ENCODE data around the gene TBC1D3B.
"Not testable (repeated sequence)": the region's sequence is repeated elsewhere in the genome, so short reads cannot be mapped to it uniquely, and the experiment has no call there.

Gene TBC1D3B

DNA sequence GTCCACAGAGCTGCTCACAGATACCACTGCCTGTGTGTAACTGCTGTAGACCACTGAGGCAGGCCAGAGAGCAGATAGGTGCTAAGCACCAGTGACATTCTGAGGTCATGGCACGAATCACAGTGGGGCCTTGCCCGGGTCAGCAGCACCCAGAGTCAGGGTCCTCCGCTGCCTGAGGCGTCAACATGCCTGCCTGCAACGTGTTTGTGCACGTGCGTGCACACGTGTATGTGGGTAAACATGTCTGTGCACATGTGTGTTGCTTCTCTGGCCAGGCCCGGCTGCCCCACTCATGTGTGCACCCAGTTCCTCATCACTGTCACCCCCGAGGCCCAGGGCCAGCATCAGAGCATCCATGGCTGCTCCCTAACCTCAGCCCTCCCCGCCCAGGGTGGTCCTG, at the start of gene TBC1D3B:
TSS of gene TBC1D3B (minus strand) at position 101 of the 400 bp plus-strand sequence. CDS start 1,586 bp downstream, outside the sequence.
- DNase-seq, result not testable (repeated sequence)

DNA sequence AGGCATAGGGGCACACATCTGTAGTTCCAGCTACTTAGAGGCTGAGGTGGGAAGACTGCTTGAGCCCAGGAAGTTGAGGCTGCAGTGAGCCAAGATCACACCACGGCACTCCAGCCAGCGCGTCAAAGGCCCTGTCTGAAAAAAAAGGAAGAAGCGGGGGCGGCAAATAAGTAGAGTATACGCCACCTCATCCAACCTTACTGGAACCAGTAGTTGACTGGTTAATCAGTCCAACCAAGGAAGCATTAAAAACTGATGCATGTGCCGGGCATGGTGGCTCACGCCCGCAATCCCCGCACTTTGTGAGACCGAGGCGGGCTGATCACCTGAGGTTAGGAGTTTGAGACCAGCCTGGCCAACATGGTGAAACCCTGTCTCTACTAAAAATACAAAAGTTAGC, 46.5 kb upstream of the TBC1D3B start:
- DNase-seq, result not testable (repeated sequence)

DNA sequence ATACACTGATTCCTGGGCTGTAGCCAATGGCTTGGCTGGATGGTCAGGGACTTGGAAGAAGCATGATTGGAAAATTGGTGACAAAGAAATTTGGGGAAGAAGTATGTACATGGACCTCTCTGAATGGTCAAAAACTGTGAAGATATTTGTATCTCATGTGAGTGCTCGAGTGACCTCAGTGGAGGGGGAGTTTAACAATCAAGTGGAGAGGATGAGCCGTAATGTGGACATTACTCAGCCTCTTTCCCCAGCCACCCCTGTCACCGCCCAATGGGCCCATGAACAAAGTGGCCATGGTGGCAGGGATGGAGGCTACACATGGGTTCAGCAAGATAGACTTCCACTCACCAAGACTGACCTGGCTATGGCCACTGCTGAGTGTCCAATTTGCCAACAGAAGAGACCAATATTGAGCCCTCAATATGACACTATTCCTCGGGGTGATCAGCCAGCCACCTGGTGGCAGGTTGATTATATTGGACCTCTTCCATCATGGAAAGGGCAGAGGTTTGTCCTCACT, 45.2 kb upstream of the TBC1D3B start:
- DNase-seq, result not testable (repeated sequence)

DNA sequence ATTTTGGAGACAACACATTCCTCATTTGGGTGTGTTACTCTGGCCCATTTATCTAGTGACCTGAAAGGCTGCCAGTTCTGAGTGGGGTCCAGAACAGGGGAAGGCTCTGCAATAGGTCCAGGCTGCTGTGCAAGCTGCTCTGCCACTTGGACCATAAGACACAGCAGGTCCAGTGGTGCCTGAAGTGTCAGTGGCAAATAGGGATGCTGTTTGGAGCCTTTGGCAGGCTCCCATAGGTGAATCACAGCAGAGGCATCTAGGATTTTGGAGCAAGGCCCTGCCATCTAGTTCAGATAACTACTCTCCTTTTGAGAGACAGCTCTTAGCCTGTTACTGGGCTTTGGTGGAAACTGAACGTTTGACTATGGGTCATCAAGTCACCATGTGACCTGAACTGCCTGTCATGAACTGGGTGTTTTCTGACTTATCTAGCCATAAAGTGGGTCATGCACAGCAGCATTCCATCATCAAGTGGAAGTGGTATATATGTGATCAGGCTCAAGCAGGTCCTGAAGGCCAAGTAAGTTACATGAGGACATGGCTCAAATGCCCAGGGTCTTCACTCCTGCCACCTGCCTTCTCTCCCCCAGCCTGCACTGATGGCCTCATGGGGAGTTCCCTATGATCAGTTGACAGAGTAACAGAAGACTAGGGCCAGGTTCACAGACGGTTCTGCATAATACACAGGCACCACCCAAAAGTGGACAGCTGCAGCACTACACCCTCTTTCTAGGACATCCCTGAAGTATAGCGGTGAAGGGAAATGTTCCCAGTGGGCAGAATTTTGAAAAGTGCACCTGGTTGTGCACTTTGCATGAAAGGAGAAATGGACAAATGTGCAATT, 44.5 kb upstream of the TBC1D3B start:
- not testable (repeated sequence) for DNase-seq

DNA sequence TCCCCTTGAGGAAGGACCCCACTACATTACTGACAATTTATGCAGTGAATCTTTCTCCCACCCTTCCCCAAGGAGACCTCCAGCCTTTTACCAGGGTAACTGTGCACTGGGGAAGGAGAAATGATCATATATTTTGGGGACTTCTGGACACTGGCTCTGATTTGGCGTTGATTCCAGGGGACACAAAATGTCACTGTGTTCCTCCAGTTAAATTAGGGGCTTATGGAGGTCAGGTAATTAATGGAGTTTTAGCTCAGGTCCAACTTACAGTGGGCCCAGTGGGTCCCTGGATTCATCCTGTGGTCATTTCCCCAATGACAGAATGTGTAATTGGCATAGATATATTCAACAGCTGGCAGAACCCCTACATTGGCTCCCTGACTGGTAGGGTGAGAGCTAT, 43.1 kb upstream of the TBC1D3B start:
- not testable (repeated sequence) for DNase-seq

DNA sequence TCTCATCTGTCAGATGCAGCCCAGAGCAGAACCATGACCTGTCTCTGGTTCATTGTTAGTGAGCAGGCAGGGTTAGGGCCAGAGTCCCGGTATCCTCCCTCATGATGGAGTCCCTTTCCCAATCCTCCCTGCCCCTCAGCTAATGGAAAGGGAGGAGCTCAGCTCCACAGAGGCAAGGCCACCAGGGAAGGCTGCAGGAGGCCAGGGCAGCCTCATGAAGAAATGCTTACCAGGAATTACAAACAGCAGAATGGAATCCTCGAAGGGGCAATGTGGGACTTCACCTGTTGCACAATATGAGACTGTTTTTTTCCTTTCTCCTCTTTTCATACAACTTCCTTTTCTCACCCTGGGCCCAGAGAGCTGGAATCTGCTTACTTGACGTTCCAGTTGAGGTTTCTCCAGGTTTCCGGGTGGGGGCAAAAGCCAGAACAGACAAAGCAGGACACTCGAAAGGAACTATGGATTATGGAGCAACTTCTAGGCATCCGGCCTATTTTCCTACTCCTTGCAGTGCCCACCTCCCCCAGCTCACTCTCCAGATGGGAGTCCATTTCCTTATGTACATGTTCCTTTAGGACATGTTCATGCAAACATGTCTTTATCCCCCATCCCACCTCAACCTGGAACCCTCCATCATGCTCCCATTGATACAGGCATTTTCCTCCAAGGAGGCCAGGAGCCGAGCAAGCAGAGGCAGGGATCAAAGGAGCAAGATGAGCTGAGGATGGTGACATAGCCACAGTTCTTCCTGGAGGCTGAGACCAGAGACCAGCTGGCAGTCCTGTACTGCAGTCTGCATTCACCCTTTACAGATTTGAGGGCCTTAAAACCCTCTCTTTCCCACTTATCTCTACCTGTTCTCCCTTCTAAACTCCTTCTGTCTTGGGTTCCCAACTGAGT, 39.2 kb upstream of the TBC1D3B start:
- DNase-seq, result not testable (repeated sequence)

DNA sequence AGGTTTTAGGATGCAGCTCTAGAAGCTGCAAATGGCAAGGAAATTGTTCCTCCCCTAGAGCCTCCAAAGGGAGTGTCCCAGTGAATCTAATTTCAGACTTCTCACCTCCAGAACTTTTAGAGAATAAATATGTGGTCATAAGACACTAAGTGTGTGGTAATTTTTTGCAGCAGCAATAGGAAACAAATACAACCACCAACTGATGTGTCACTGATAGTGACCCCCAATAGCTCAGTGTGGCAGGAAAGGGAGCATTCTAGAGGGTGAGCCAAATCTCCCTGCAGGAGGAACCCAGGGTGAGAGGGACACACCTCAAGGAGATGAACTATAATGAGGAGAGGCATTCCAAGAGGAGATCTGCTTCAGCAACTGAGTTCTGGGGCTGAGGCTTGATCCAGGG, 38.5 kb upstream of the TBC1D3B start:
- DNase-seq, result no peak

DNA sequence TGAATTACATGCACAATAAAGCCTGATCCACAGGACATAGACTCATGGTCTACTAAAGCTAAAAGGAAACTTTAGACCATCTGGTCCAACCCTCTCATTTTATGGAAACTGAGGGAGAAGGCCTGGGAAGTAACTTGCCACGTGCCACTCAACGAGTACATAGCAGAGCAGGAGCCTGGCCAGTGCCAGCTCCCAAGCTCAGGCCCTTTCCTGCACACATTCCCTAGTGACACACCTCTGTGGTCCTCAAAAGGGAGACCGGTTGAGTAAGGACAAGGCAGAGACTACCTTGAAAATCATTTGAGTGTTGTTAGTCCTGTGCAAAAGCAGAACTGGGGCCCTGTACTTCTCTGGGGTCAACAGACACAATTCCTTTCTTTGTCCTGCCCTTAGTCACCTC, 37.3 kb upstream of the TBC1D3B start:
- no peak for DNase-seq

DNA sequence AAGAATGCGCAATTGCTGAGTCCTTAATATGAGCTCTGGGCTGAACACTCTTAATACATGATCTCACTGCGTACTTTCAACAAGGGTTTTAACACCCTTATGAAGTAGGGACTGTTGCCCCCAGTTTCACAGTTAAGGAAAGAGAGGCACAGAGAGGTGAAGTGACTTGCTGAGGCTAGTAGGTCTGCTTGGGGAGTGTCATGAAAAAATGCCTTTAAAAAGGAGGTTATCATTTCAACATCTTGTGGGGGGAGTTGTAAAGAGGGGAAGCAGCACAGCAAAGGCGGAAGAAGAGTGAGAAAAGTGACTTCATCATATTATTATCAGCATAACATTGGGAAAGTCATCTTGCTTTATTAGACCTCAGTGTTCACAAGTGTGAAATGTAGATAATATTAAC, 36.5 kb upstream of the TBC1D3B start:
- no peak for DNase-seq

DNA sequence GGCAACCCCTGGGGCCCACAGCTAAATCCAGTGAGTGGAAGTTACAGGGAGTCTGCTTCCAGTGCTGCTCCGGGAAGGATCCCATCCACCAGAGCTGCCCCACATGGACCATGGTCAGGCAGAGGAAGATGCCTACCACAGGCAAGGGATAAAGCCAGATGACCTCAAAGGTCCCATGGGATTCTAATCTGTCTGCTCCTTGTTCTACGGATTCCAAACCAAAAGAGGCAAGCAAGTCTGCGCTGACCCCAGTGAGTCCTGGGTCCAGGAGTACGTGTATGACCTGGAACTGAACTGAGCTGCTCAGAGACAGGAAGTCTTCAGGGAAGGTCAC, 35.8 kb upstream of the TBC1D3B start:
- no peak for DNase-seq

DNA sequence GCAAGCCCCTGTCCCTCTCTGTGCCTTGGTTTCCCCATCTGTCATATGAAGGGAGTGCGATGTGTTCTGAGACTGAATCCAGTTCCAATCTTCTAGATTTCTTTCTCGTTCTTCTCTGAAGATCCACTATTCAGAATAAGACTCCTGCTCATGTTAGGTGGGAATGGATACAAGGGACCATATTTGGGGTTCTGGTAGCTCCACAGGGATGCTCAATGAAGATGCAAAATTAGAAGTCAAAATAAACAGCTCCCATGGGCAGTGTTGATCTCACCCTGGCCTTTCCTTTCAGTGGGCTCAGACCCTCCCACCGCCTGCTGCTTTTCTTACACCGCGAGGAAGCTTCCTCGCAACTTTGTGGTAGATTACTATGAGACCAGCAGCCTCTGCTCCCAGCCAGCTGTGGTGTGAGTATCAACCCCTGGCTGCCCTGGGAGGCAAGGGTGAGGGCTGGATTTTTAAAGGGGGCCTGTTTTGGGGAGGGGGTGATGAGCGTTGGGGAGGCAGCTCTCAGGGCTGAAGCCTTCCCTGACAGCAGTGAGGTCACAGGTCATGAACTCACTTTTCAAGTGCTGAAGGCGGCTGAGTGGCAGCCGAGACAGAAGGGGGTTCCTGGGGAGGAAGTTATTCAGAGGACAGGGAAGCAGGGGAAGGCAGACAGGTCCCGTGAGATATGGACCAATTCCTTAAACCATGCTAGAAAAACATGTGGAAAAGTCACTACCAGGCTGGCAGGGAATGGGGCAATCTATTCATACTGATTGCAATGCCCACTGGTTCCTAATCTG, 35.2 kb upstream of the TBC1D3B start:
- DNase-seq, result not testable (repeated sequence)

DNA sequence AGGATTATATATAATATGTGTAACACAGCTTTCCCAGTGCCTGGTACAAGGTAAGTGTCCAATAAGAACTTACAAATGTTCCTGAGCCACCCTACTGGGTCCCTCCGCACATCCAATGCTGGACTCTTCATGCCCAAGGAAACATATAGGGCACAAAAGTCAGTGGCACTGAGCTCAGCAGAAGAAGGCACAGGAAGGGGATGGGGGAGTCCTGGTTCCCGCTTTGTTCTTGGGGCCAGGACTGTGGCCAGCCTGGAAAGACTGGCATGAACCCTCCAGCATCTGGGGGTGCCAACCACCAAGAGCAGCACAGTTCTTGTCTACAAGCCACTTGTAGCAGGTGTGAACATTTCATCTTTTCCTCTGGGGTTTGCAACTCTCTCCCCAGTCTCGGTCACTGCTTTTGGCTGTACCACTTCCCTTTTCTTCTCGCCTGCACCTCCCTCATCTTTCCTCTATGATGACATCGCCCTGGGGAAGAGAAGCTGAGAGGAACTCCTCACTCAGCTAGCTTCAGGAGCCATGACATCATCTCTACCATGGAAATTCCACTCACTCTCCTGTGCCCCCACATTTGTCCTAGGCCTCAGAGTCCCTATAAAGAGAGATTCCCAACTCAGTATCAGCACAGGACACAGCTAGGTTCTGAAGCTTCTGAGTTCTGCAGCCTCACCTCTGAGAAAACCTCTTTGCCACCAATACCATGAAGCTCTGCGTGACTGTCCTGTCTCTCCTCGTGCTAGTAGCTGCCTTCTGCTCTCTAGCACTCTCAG, 34.2 kb upstream of the TBC1D3B start, which contains the start of gene CCL4L2:
TSS of gene CCL4L2 (plus strand) at position 625 of the 773 bp plus-strand sequence.
- DNase-seq, result not testable (repeated sequence)

DNA sequence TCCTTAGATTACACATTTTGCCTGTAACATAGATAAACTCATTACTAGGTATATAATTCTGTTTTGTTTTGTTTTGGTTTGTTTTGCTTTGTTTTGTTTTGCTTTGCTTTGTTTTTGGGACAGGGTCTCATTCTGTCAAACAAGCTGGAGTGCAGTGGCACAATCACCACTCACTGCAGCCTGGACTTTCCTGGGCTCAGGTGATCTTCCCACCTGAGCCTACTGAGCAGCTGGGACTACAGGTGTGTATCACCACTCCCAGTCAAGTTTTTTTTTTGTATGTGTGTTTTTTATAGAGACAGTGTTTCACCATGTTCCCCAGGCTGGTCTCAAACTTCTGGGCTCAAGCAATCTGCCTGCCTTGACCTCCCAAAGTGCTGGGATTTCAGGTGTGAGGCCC, 33.1 kb upstream of the TBC1D3B start:
- no peak for DNase-seq

DNA sequence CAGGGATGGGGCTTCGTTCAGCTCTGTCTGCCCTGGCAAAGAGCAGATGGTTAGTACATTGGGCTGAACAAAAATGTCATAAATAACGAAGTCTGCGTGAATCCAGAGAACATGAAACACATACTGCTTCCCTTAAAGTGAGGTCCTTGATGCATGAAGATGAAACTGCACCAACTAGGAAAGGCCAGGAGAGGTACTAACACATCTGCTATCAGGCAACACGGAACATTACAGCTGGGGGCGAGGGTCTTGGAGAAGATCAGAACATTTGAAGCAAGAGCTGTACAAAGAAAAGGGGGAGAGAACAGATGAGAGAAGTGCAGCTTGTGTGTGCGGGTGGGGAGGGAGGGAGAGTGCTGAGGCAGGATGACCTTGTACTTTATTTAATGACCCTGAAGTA, 30.9 kb upstream of the TBC1D3B start:
- not testable (repeated sequence) for DNase-seq

DNA sequence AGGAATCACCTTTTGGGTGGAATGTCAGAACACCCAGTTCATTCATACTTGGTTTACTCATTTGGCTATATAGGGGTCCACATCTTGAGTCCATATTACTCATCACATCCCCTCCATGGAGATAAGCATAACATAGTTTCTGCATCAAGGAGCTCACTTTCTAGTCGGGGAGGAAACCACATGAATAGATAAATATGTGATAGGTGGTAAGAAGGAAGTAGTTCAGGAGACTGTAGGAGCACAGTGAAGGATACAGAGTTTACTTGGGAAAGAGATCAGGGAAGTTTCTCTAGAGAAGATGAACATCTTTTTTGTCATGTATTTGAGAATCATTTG, 30.0 kb upstream of the TBC1D3B start:
- not testable (repeated sequence) for DNase-seq

DNA sequence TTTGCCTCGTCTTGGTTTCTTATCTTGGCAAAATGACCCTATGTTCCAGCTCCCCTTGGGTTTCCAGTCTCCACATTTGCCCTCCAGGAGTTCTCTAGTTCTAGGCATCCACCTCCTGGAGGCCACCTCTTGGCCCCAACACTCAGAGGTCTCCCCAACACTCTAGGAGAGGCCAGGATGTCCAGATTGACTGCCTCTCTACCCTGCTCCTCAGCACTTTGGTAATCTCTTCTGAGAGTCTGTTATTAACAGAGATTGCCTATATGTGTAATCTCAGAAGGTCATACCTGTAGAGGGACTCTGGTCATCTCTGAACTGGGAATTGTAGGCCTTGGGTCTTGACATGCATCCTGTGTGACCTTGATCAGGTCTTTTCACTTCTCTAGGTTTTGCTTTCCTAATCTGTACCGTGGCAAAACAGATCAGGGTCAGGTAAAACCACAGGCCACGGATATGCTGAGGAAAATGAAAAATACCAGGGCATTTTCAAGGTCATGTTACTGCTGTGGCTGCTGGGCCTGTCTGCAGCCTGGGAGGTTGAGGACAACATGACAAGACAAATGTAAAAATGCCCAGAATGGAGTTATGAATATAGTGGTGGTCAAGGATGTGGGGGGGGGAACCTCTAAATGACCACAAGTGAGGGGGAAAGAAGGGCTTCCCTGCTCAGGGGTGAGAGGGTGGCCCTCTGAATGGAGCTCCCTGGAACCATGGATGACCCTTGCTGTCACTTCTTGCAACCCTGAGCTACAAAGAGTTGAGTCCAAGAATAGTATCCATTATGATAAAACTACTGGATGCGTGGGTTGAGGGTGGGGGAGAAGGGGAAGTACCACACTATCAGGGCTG, 29.4 kb upstream of the TBC1D3B start:
- no peak for DNase-seq

DNA sequence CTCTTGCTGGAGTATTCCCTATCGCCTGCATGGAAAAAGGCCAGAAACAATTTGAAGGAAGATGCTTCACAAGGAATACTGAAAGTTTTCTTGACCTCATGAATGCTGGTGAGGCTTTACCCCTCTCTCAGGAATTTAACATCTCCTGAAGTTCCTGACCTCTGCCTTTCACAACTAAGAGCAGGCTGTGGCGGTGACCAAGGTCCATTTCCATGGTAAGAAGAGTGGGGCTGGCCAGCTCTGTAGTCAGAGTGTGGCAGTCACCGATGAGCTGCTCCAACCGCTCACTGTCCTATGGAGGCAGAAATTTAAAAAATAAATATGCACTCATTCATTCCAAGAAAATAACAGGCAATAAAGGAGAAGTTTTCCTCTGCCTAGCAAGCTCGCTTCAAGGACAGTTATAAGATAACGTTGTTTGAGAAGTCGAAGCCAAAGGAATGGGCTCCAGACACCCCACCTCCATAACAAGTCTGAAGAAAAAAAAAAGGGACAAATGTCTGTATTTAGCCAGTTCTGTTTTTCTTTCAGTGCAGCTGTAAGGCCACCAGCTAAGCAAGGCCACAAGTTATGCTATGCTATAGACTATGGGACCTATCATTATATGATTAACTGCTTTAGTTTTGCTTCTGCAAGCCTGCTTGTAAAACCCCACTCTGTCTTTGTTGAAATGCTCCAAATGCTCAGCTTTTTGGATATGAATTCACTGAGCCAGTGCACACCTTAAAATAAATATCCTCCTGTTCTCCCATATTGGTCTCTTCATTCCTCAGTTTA, 28.5 kb upstream of the TBC1D3B start:
- DNase-seq, result no peak

DNA sequence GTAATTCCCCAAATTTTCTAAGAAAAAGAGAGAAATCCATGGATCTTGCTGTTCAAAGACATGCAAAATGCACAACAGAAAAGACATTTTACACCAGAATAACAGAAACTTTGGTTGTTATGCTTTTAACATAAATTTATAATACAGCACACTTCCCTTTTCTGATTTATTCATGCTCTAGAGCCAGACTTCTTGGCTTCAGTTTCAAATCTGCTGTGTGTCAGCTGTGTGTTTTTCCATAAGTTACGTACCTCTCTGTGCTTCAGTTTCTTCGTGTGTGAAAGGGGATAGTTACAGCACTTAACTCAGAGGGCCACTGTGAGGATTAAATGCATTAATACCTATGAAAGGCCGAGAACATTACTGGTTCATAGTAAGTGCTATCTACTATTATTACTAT, 26.9 kb upstream of the TBC1D3B start:
- DNase-seq, result no peak

DNA sequence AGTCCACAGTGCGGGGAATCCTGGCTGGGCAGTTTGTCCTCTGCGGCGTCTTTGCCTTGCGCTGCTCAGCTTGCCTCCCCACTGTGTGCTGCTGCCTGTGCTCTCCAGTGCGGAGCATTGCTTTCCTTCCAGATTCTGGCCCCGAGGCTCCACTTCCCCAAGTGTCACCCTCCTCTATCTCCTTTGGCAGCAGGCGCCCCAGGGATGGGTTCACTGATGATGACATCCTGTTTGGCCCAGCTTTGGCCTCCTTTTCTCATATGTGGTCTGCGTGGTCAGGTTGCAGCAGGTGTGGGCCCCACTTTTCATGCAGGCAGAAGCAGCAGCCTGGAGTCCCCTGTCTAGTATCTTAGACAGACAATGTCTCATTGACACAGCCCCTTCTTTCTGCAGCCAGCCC, 25.1 kb upstream of the TBC1D3B start:
- not testable (repeated sequence) for DNase-seq

DNA sequence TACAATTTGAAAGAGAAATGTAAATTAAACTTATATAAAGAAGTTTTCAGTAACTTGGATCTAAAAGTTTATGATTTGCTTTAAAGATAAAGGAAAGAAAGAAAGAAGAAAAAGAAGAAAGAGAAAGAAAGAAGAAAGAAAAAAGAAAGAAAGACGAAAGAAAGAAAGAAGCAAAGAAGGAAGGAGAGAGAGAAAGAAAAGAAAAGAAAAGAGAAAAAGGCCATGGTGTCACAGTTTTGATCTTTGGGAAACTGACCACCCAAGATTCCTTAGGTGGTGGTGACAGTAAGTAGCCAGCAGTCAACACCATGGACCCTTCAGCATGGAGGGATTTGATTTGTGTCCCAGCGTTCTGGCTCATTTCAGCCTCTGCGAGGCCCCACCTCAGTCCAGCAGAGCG, 24.7 kb upstream of the TBC1D3B start:
- DNase-seq, result not testable (repeated sequence)

Measured in stimulated activated naive CD4-positive, alpha-beta T cell (primary cell).